ENCODE data around the gene RIOX2. TPM values are rescaled to one million over a fixed set of nuclear protein-coding genes. Genes with fewer than 3 reads are reported as not detected.

Gene RIOX2
- total RNA-seq, 6 experiments from 2014 or later: 10.9 to 27.6 (median 15.6) TPM

DNA sequence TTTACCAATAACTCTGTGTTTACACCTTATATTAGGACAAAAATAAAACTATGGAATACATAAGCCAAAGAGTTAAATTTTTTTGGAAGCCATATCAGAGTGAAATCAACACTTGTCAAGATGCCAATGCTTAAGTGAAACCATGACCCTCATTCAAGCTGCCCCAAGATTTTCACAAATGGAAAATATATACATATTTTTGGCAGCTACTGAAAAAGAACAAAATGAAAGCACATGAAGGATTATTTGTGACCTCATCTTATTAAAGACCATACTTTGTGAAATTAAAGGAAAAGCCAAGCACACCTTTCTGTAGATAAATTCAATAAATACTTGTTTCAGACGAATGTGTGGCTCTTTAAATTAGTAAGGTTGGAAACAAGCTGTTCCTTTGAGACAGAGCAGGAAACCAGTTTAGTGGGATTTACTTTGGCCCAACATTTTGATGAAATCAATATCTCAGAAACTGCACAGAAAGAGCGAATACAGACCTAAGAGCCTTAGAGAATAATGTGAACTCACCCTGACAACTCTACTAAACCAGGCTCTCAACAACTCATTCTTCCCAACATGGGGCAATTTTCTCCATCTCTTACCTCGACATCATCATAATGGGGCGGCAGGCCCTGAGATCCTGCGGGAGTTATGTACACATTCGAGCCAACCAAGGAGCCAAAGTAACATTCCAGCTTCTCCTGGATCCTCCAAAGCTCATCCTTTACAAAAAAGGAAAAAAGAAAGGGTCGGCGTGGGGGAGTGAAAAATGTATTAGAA, 11.1 kb downstream of the RIOX2 start:
- DNase-seq (no peak), ATAC-seq (peak in 2 of 4 donors; percentile 28 to 43)
- H3K4me1 ChIP-seq: peaks cover 0 to 8% (median 0%) of the 10 kb centered on the region in 4 donors
- intact Hi-C loops (cut with DNase I): no loop called here
- no peak for TF ChIP-seq POLR2A (IDR thresholded peaks at IDR 0.05)
- TF ChIP-seq, protein P1, sequence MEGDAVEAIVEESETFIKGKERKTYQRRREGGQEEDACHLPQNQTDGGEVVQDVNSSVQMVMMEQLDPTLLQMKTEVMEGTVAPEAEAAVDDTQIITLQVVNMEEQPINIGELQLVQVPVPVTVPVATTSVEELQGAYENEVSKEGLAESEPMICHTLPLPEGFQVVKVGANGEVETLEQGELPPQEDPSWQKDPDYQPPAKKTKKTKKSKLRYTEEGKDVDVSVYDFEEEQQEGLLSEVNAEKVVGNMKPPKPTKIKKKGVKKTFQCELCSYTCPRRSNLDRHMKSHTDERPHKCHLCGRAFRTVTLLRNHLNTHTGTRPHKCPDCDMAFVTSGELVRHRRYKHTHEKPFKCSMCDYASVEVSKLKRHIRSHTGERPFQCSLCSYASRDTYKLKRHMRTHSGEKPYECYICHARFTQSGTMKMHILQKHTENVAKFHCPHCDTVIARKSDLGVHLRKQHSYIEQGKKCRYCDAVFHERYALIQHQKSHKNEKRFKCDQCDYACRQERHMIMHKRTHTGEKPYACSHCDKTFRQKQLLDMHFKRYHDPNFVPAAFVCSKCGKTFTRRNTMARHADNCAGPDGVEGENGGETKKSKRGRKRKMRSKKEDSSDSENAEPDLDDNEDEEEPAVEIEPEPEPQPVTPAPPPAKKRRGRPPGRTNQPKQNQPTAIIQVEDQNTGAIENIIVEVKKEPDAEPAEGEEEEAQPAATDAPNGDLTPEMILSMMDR (IDR thresholded peaks at IDR 0.05): no peak
- no peak overlapping the region for H3K27ac ChIP-seq
- WGBS (ENCODE audit: insufficient coverage, low coverage, low lambda C conversion rate, missing lambda C conversion rate): 76% methylated on average over 8 of the region's 8 CpGs
- H3K9me3 ChIP-seq: no peaks in the 10 kb centered on the region
- no peaks in the 10 kb centered on the region for H3K27me3 ChIP-seq
- H3K4me3 ChIP-seq: no peak overlapping the region
- peaks cover 0 to 12% (median 3%) of the 10 kb centered on the region in 4 donors for H3K36me3 ChIP-seq

DNA sequence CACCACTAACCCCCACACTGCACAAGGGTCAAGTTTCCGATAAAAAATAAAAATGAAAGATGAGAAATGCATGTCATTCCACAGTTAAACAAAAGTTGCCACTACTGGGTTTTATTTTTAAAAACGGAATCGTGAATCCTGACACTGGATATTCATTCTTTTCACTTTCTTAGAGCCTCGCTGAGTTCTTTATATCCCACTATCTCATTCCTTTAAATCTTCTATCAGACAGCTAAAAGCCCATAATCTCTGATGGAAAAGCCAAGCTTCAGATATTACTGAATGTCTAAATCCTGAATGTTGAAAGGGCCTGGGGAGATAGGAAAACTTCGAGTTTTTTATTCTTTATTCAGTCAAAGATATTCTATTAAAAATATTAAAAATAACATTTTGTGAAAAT, 11.7 kb downstream of the RIOX2 start:
- intact Hi-C loops (cut with DNase I): no loop called here
- WGBS (ENCODE audit: insufficient coverage, low coverage, low lambda C conversion rate, missing lambda C conversion rate): 95% methylated on average over 5 of the region's 5 CpGs
- no peak for DNase-seq
- Histone ChIP-seq H3K4me3 (no peak overlapping the region), H3K27me3 (no peaks in the 10 kb centered on the region), H3K36me3 (peaks cover 0 to 12% (median 2%) of the 10 kb centered on the region in 4 donors), H3K4me1 (peaks cover 0 to 8% (median 0%) of the 10 kb centered on the region in 4 donors), H3K27ac (no peak overlapping the region), H3K9me3 (no peaks in the 10 kb centered on the region)
- ATAC-seq: no peak
- TF ChIP-seq POLR2A (IDR thresholded peaks at IDR 0.05): no peak
- TF ChIP-seq, protein P1 (IDR thresholded peaks at IDR 0.05): no peak

DNA sequence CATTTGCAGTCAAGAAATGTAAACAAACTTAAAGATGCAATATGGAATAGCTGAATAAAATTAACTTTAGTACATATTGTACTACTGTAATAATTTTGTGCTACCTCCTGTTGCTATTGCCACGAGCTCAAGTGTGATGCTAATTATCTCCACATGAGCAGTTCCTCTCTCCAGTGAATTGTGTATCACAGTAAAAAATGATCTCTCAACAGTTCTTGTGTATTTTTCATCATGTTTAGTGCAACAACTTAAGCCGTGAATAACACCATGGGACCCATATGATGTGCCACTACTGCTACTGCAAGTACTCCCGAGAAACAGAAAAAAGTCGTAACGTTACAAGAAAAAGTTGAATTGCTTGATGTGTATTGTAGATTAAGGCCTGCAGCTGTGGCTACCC, 12.4 kb downstream of the RIOX2 start:
- no peak for DNase-seq
- no peak for ATAC-seq
- H3K9me3 ChIP-seq: no peaks in the 10 kb centered on the region
- 100% methylated on average over 4 of the region's 5 CpGs for WGBS (ENCODE audit: insufficient coverage, low coverage, low lambda C conversion rate, missing lambda C conversion rate)
- intact Hi-C loops (cut with DNase I): no loop called here
- H3K36me3 ChIP-seq: peaks cover 0 to 14% (median 1%) of the 10 kb centered on the region in 4 donors
- peaks cover 0 to 8% (median 0%) of the 10 kb centered on the region in 4 donors for H3K4me1 ChIP-seq
- no peak for TF ChIP-seq POLR2A (IDR thresholded peaks at IDR 0.05)
- TF ChIP-seq, protein P1 (IDR thresholded peaks at IDR 0.05): no peak
- no peak overlapping the region for H3K4me3 ChIP-seq
- H3K27ac ChIP-seq: no peak overlapping the region
- H3K27me3 ChIP-seq: no peaks in the 10 kb centered on the region

DNA sequence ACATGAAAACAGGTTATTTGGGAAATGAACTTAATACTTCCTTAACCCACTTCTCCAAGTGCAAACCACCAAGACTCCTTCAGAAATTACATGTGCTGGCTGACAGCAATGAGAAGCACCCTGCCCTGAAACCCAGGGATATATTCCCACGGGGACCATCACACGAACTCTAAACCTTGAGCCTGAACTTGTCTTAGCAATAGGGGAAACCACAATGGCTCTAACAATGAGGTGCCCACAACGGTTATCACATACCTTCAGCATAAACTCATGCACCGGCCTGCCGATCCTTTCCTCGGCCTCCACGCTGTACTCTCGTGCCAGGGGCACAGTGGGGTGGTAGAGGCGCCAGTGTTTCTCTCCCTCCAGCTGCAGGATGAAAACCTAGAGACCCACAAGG, 13.4 kb downstream of the RIOX2 start:
- no peak for DNase-seq
- H3K36me3 ChIP-seq: peaks cover 0 to 23% (median 6%) of the 10 kb centered on the region in 4 donors
- H3K4me1 ChIP-seq: peaks cover 0 to 8% (median 0%) of the 10 kb centered on the region in 4 donors
- no peak overlapping the region for H3K27ac ChIP-seq
- no peaks in the 10 kb centered on the region for H3K27me3 ChIP-seq
- H3K9me3 ChIP-seq: no peaks in the 10 kb centered on the region
- intact Hi-C loops (cut with DNase I): no loop called here
- no peak for ATAC-seq
- no peak overlapping the region for H3K4me3 ChIP-seq
- TF ChIP-seq, protein P1 (IDR thresholded peaks at IDR 0.05): no peak
- TF ChIP-seq POLR2A (IDR thresholded peaks at IDR 0.05): no peak
- 100% methylated on average over 7 of the region's 9 CpGs for WGBS (ENCODE audit: insufficient coverage, low coverage, low lambda C conversion rate, missing lambda C conversion rate)
